ENCODE results near the gene DHCR24. TPM values are rescaled to one million over a fixed set of nuclear protein-coding genes. Genes with fewer than 3 reads are reported as not detected.

The DHCR24 gene
- polyA plus RNA-seq, 2 of the 4 experiments (the other 2 are of a cell fraction), result 29.9 to 33.3 TPM

DNA sequence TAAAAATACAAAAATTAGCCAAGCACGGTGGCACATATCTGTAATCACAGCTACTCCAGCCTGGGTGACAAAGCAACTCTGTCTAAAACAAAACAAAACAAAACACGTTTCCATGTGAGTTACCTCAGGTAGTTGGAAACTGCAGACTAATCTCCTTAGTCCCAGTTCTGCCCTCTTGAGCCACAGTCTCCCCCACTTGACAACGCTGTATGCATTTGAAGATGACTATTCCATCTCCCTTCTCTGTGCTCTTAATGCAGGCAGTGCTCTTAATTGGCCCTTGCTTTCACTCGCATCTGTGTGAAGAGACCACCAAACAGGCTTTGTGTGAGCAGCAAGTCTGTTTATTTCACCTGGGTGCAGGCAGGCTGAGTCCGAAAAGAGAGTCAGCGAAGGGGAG is 19.6 kb upstream of the DHCR24 start (continued):
- TF ChIP-seq RAD21 (conservative IDR thresholded peaks at IDR 0.05 in 1 of 2, IDR thresholded peaks at IDR 0.05 in 1 of 2) (no peak), TP53 (CRISPR knock-in tag; IDR thresholded peaks at IDR 0.05) (no peak), HOXB5 (CRISPR knock-in tag; IDR thresholded peaks at IDR 0.05) (no peak), PHF8 (IDR thresholded peaks at IDR 0.05; ENCODE audit: borderline replicate concordance, low read depth) (no peak), KDM5A (IDR thresholded peaks at IDR 0.05) (no peak), BHLHE40 (IDR thresholded peaks at IDR 0.05; ENCODE audit: low read depth, low read length) (no peak), ZFP36 (IDR thresholded peaks at IDR 0.05; ENCODE audit: borderline replicate concordance, partially characterized antibody) (no peak)

DNA sequence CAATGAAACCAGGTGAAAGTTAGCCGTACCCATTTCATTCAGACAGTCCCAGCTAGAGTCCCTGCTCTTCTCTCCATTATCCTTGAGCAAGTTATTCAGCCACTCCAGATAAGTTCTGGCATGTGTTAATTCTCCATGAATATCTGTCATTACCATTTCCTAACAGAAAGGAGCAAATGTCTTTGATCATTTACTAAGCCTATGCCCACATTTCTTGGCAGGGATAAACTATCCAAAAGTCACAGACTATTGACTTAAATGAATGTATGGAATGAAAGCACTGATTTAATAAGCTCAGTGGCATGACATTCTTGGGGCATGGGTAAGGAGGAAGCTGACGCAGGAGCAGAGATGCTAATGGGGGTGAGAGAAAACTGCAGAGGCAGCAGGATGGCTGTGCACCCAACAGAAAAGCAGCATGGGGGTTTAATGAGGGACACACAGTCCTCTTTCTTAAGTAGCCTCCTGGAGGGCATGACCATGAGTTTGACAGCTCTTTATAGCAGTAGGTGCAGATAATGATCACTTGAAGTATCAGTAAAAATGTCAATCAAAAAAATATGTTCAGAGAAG is 17.6 kb upstream of the DHCR24 start:
- FAIRE-seq, result no peak
- no peak overlapping the region for H3K4me2 ChIP-seq
- TF ChIP-seq NR3C1 (IDR thresholded peaks at IDR 0.05), result no peak
- TF ChIP-seq MAZ (IDR thresholded peaks at IDR 0.05; ENCODE audit: borderline replicate concordance, low read depth, low read length), result no peak
- no peak for TF ChIP-seq EHF (CRISPR knock-in tag; IDR thresholded peaks at IDR 0.05)
- TF ChIP-seq USF2 (IDR thresholded peaks at IDR 0.05), result no peak
- TF ChIP-seq BHLHE40 (IDR thresholded peaks at IDR 0.05; ENCODE audit: low read depth, low read length), result no peak
- no peak for TF ChIP-seq CEBPB (IDR thresholded peaks at IDR 0.05)
- no peak for TF ChIP-seq EHMT2 (IDR thresholded peaks at IDR 0.05; ENCODE audit: low read depth)
- TF ChIP-seq POLR2A (IDR thresholded peaks at IDR 0.05; ENCODE audit: low read length), result no peak
- no peak for TF ChIP-seq CBX8 (IDR thresholded peaks at IDR 0.05)
- TF ChIP-seq RFX5 (IDR thresholded peaks at IDR 0.05), result no peak
- TF ChIP-seq REST (IDR thresholded peaks at IDR 0.05), result no peak
- no peak for TF ChIP-seq KDM5A (IDR thresholded peaks at IDR 0.05)

DNA sequence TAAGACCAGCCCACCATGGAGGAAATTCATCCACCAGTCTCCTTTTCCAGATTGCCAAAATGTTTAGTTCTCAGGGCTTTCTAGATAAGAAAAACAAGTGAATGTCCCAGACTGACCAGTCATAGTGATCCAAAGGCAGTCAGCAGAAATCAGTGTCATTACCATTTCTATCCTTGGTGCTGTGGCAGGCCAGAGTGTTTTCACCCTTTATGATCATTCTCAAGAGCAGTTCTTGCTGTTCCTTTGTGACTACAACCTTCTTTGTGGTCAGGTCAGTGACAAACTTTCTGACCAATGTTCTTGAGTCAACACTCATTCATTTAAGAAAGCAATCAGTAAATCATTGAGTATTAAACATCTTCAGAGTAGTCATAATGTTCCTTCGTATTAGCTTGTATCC is 7.3 kb upstream of the DHCR24 start:
- WGBS (ENCODE audit: missing lambda C conversion rate), result 86% methylated on average over 1 of the region's 1 CpG
- no peak overlapping the region for H3K4me3 ChIP-seq

More for the DNA sequence above, 17.6 kb upstream of the DHCR24 start:
- Histone ChIP-seq H3K4me3 (no peak overlapping the region), H3K9me3 (no peaks in the 10 kb centered on the region), H3K4me1 (0 out of 3 replicates have a peak, but pooled peaks cover 3% of the 10 kb centered on the region), H3K27ac (no peak overlapping the region)
- peak in 1 of 2 experiments; percentile 43; a peak in 3 of 6 replicates for ATAC-seq
- WGBS (ENCODE audit: missing lambda C conversion rate), result 37% methylated on average over 2 of the region's 2 CpGs
- POLR2A ChIA-PET, result no interaction called here
- CTCF ChIA-PET, result no interaction called here
- DNase-seq (ENCODE audit: low read depth in 1 of 2, low spot score in 1 of 2), result no peak

More for the DNA sequence above, 7.3 kb upstream of the DHCR24 start:
- DNase-seq (ENCODE audit: low read depth in 1 of 2, low spot score in 1 of 2) (no peak), FAIRE-seq (no peak), ATAC-seq (no peak)
- CTCF ChIA-PET, result interaction anchor here (0.7 to 1.0 kb wide), 2 partner anchors 28 to 185 kb away, joined by 3 to 4 read pairs; no protein-coding TSS in a partner anchor
- H3K9me3 ChIP-seq, result no peaks in the 10 kb centered on the region
- no peak overlapping the region for H3K27ac ChIP-seq
- no peak overlapping the region for H3K4me2 ChIP-seq
- POLR2A ChIA-PET, result no interaction called here
- TF ChIP-seq RCOR1 (IDR thresholded peaks at IDR 0.05; ENCODE audit: low read depth, low read length), result no peak
- TF ChIP-seq HES2 (IDR thresholded peaks at IDR 0.05), result no peak
- no peak for TF ChIP-seq MAZ (IDR thresholded peaks at IDR 0.05; ENCODE audit: borderline replicate concordance, low read depth, low read length)
- TF ChIP-seq EHMT2 (IDR thresholded peaks at IDR 0.05; ENCODE audit: low read depth), result no peak
- no peak for TF ChIP-seq HMGXB4 (CRISPR knock-in tag; IDR thresholded peaks at IDR 0.05; ENCODE audit: borderline replicate concordance)
- no peak for TF ChIP-seq RAD21 (conservative IDR thresholded peaks at IDR 0.05 in 1 of 2, IDR thresholded peaks at IDR 0.05 in 1 of 2)
- TF ChIP-seq, protein P1, sequence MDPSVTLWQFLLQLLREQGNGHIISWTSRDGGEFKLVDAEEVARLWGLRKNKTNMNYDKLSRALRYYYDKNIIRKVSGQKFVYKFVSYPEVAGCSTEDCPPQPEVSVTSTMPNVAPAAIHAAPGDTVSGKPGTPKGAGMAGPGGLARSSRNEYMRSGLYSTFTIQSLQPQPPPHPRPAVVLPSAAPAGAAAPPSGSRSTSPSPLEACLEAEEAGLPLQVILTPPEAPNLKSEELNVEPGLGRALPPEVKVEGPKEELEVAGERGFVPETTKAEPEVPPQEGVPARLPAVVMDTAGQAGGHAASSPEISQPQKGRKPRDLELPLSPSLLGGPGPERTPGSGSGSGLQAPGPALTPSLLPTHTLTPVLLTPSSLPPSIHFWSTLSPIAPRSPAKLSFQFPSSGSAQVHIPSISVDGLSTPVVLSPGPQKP (IDR thresholded peaks at IDR 0.05; ENCODE audit: low read depth, low read length), result no peak
- TF ChIP-seq CBX2 (IDR thresholded peaks at IDR 0.05; ENCODE audit: borderline replicate concordance, low read depth), result no peak
- TF ChIP-seq NR3C1 (IDR thresholded peaks at IDR 0.05), result no peak
- no peak for TF ChIP-seq RNF2 (IDR thresholded peaks at IDR 0.05; ENCODE audit: borderline replicate concordance, low read depth)
- no peak for TF ChIP-seq CBX8 (IDR thresholded peaks at IDR 0.05)
- TF ChIP-seq HOXB5 (CRISPR knock-in tag; IDR thresholded peaks at IDR 0.05), result no peak
- TF ChIP-seq CHD4 (IDR thresholded peaks at IDR 0.05; ENCODE audit: borderline replicate concordance), result no peak
- no peak for TF ChIP-seq ZNF302 (CRISPR knock-in tag; IDR thresholded peaks at IDR 0.05)
- no peak for TF ChIP-seq SMC3 (IDR thresholded peaks at IDR 0.05)
- no peak for TF ChIP-seq EP300 (IDR thresholded peaks at IDR 0.05)
- no peak for TF ChIP-seq PHF8 (IDR thresholded peaks at IDR 0.05; ENCODE audit: borderline replicate concordance, low read depth)
- no peak for TF ChIP-seq RARB (CRISPR knock-in tag; IDR thresholded peaks at IDR 0.05)
- no peaks in the 10 kb centered on the region for H3K4me1 ChIP-seq

Measured in A549 (cell line).